Activated T-cell treated with anti-CD3 and anti-CD28 coated beads for 48 hours (primary cell): ENCODE data around the gene PLD6.
"Not testable (repeated sequence)": the region's sequence is repeated elsewhere in the genome, so short reads cannot be mapped to it uniquely, and the experiment has no call there.

Experiments
- DNase-seq: peaks from one replicate; pipeline ENCODE4 v3.0.0-alpha.2; 2020; ENCODE audit warnings: low read depth

PLD6 gene

GRCh38 chr17:17206124-17206912 is at the start of gene PLD6:
Gene PLD6, minus strand, starts transcription at chr17:17206333. Its CDS starts 47 bp downstream, at chr17:17206286.
- DNase-seq, result peak; percentile 87

GRCh38 chr17:17255689-17256088 is 49.6 kb upstream of the PLD6 start:
- not testable (repeated sequence) for DNase-seq

GRCh38 chr17:17254036-17254435 is 47.9 kb upstream of the PLD6 start:
- DNase-seq, result no peak

- no peak for DNase-seq
Observed at GRCh38 chr17:17253406-17253805, 47.3 kb upstream of the PLD6 start.

- DNase-seq, result no peak
Observed at GRCh38 chr17:17252149-17252661, 46.1 kb upstream of the PLD6 start.

- DNase-seq, result no peak
Observed at GRCh38 chr17:17246879-17247278, 40.7 kb upstream of the PLD6 start.

- no peak for DNase-seq
Observed at GRCh38 chr17:17243163-17243562, 37.0 kb upstream of the PLD6 start.

- no peak for DNase-seq
Observed at GRCh38 chr17:17242246-17242645, 36.1 kb upstream of the PLD6 start.

GRCh38 chr17:17241656-17242055 is 35.5 kb upstream of the PLD6 start:
- DNase-seq, result no peak

- DNase-seq, result no peak
Observed at GRCh38 chr17:17239832-17240231, 33.7 kb upstream of the PLD6 start.

- peak; percentile 84 for DNase-seq
Observed at GRCh38 chr17:17237026-17237799, 31.1 kb upstream of the PLD6 start, which contains the start of gene FLCN. Gene FLCN, minus strand, starts transcription at chr17:17237168. Its CDS starts 9,031 bp downstream, at chr17:17228137.

- DNase-seq, result peak; percentile 1
Observed at GRCh38 chr17:17236295-17237025, 30.3 kb upstream of the PLD6 start.

- DNase-seq, result no peak
Observed at GRCh38 chr17:17235212-17236174, 29.4 kb upstream of the PLD6 start.

- DNase-seq, result no peak
Observed at GRCh38 chr17:17232303-17232621, 26.1 kb upstream of the PLD6 start.

- DNase-seq, result no peak
Observed at GRCh38 chr17:17231621-17232302, 25.6 kb upstream of the PLD6 start.

GRCh38 chr17:17229416-17230384 is 23.6 kb upstream of the PLD6 start:
- DNase-seq, result no peak

- DNase-seq, result no peak
Observed at GRCh38 chr17:17228521-17229279, 22.6 kb upstream of the PLD6 start.
